BJ (cell line): ENCODE measurements around the gene LMO1. TPM values are rescaled to one million over a fixed set of nuclear protein-coding genes. Genes with fewer than 3 reads are reported as not detected.

Experiments
- CTCF ChIA-PET: fragments of 350-600 bp; formaldehyde crosslinking; extraction: SDS; loops from one replicate; lab custom pipeline; 2021; ENCODE audit warnings: antibody characterized with exemption, inconsistent platforms; lab: Yijun Ruan, JAX
- POLR2A ChIA-PET: fragments of 300-600 bp; sonication (Branson Sonifier 250); formaldehyde crosslinking; extraction: SDS; loops from one replicate; lab custom pipeline; 2021; ENCODE audit warnings: antibody characterized with exemption; lab: Charles Lee
- DNase-seq: peaks from one replicate; pipeline ENCODE4 v3.0.0-alpha.2; 2011; ENCODE audit warnings: low read depth
- H3K27me3 ChIP-seq: 2 replicates; pipeline ENCODE4 v1.6.0; 2011; ENCODE audit warnings: low read length; ENCODE audit not compliant: control insufficient read depth, insufficient read depth
- H3K36me3 ChIP-seq: 2 replicates; pipeline ENCODE4 v1.5.1; 2011; ENCODE audit warnings: low read length; ENCODE audit not compliant: control insufficient read depth, insufficient read depth
- H3K4me3 ChIP-seq: 2 replicates; pipeline ENCODE4 v1.5.1; 2011; ENCODE audit warnings: low read depth, mild to moderate bottlenecking, control low read depth, low read length
- polyA plus RNA-seq: library from polyadenylated mRNA; depleted of rRNA; stranded (reverse); fragments of >200 nt; gene quantifications from 2 replicates; pipeline ENCODE4 v1.2.3, GENCODE V29; 2011
- TF ChIP-seq, protein P1 (sequence below): IDR thresholded peaks from 2 replicates; pipeline ENCODE4 v1.5.1; 2011; ENCODE audit warnings: low read depth, mild to moderate bottlenecking, control low read depth, inconsistent platforms, low read length, moderate library complexity; ENCODE audit not compliant: insufficient read depth

LMO1 gene
- polyA plus RNA-seq, 1 experiment: not detected

DNA sequence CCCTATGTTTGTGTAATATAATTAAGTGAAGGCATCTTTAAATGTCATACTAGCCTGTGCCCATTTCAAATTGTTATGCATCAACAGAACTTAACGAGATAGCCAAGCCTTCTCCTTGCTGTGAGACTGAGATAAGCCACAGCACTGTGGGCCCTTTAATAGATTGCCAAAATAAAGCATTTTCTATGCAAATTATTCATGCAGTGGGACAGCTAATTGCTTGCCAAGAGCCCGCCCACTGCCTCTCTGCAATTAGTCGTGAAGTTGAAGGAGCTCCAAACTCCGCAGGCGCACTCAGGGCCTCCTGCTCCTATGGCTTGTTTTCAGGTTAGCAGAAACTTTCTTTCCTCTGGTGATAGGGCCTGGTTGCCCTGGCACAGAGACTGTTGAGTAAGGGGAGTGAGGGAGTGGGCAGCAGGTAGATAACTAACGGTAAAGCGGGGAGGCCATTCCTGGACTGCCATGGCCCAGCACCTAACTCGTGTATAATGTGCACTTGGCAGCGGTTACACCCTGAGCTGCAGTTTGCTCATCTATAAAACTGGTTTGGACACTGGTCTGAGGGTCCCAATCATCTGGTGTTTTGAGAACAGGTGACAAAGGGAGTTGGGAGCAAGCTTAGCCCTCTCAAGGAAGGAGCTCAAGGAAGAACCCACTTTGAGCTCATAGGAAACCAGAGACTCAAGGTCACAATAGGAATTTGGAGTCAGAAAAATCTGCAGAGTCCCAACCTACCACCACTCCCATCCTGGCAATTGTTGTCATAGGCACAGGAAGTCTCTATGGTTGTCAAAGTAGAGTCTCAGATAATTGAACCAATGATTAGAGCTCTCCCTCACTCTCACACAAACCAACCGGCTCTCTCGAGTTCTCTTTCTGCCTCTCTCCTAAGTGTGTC is 60.9 kb downstream of the LMO1 start:
- peaks cover 2% of the 10 kb centered on the region; the same call in 1 of the 2 replicates for H3K27me3 ChIP-seq
- no peak for DNase-seq
- no peaks in the 10 kb centered on the region for H3K36me3 ChIP-seq
- ChIA-PET CTCF (interaction anchor here (0.7 to 1.0 kb wide), 3 partner anchors 9 to 20 kb away, joined by 3 to 6 read pairs (median 3); no protein-coding TSS in a partner anchor), POLR2A (no interaction called here)
- TF ChIP-seq, protein P1, sequence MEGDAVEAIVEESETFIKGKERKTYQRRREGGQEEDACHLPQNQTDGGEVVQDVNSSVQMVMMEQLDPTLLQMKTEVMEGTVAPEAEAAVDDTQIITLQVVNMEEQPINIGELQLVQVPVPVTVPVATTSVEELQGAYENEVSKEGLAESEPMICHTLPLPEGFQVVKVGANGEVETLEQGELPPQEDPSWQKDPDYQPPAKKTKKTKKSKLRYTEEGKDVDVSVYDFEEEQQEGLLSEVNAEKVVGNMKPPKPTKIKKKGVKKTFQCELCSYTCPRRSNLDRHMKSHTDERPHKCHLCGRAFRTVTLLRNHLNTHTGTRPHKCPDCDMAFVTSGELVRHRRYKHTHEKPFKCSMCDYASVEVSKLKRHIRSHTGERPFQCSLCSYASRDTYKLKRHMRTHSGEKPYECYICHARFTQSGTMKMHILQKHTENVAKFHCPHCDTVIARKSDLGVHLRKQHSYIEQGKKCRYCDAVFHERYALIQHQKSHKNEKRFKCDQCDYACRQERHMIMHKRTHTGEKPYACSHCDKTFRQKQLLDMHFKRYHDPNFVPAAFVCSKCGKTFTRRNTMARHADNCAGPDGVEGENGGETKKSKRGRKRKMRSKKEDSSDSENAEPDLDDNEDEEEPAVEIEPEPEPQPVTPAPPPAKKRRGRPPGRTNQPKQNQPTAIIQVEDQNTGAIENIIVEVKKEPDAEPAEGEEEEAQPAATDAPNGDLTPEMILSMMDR: no peak
- no peak overlapping the region for H3K4me3 ChIP-seq

DNA sequence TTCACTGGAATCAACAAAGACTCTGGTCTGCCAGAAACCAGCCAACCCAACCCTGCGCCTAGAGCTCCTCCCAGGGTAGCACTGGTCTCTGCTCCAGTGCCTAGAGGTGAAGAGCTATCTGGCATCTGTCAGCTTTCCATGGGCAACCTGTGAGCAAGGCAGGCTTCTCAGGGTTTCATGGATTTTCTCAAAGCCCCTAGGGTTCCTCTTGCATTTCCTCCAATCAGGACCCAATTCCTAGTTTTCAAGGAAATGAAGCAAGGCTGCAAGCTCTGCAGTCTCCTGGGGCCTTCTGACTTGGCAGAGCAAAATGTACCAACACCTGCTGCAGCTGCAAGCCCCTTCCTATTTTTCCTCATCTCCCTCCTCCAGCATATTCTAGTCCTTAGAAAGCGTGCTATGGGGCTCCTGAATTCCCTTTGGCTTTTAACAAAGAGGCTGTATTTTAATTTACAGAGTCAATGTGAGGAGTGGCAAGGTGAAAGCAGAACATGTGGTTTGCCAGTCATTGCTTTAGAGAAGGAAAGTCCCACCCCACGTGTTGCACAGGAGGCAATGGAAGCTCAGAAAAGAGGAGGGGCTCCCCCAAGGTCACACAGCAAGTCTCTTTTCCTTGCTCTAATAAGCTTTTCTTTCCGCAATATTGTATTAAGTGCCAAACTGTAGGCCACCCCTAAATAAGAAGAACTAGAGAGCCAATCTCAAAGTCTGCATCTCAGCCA is 61.9 kb downstream of the LMO1 start:
- CTCF ChIA-PET: interaction anchor here (0.7 to 3.0 kb wide), 5 partner anchors 9 to 65 kb away, joined by 3 to 8 read pairs (median 3); no protein-coding TSS in a partner anchor
- no peak for DNase-seq
- H3K27me3 ChIP-seq: peaks cover 2% of the 10 kb centered on the region; the same call in 1 of the 2 replicates
- TF ChIP-seq, protein P1: no peak
- H3K36me3 ChIP-seq: no peaks in the 10 kb centered on the region
- no peak overlapping the region for H3K4me3 ChIP-seq
- POLR2A ChIA-PET: no interaction called here

DNA sequence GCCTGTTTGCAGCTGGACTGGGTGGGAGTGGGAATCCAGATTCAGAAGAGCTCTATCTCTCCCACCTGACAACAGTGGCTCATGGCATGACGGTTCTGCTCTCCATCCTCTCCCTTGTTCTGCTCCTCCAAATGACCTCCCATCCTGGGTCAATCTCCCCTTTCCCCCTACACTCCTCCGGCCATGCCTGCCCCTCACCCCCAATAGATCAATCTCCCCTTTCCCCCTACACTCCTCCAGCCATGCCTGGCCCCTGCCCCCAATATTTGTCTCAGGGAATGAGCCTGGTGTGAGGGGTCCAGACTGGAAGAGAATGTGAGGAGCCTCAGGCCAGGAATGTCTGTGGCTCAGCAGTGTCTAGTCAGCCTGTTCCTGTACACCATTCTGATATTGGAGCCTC is 64.0 kb downstream of the LMO1 start:
- Histone ChIP-seq H3K4me3 (no peak overlapping the region), H3K27me3 (peaks cover 2% of the 10 kb centered on the region; the same call in 1 of the 2 replicates), H3K36me3 (no peaks in the 10 kb centered on the region)
- no peak for DNase-seq
- TF ChIP-seq, protein P1: no peak
- POLR2A ChIA-PET: no interaction called here
- CTCF ChIA-PET: interaction anchor here (0.9 to 3.0 kb wide), 3 partner anchors 9 to 64 kb away, joined by 3 to 8 read pairs (median 4); partner anchors contain the start of gene LMO1

DNA sequence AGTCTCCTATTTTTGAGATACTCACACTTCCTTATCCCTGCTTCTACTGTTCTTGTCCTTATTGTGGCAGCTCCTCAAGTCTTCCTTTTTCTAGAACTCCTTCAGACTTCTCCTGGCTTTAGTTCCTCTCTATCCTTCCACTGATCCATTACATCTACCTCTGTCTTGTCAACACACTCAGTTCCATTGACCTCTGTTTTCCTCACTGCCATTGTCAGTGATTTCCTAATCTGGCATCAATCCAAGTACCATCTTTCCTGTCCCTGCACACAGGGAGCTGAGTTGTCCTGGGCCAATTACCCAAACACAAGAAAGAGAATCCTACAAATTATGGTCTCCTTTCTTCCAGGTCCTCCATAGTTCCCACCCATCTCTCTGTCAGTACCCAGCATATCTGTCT is 66.9 kb downstream of the LMO1 start:
- Histone ChIP-seq H3K4me3 (no peak overlapping the region), H3K27me3 (peaks cover 4% of the 10 kb centered on the region), H3K36me3 (no peaks in the 10 kb centered on the region)
- no peak for DNase-seq
- TF ChIP-seq, protein P1: no peak
- ChIA-PET CTCF (interaction anchor here (1.4 to 2.6 kb wide), 3 partner anchors 22 to 370 kb away, joined by 3 to 9 read pairs (median 7); no protein-coding TSS in a partner anchor), POLR2A (no interaction called here)
